ENCODE measurements around the gene CERS6. TPM values are rescaled to one million over a fixed set of nuclear protein-coding genes. Genes with fewer than 3 reads are reported as not detected.

Gene CERS6
- total and polyA plus RNA-seq, 10 of the 15 experiments (the other 5 are each of a cell fraction or from before 2014, with no cell fraction given), result 1.3 to 20.4 (median 14.1) TPM

DNA sequence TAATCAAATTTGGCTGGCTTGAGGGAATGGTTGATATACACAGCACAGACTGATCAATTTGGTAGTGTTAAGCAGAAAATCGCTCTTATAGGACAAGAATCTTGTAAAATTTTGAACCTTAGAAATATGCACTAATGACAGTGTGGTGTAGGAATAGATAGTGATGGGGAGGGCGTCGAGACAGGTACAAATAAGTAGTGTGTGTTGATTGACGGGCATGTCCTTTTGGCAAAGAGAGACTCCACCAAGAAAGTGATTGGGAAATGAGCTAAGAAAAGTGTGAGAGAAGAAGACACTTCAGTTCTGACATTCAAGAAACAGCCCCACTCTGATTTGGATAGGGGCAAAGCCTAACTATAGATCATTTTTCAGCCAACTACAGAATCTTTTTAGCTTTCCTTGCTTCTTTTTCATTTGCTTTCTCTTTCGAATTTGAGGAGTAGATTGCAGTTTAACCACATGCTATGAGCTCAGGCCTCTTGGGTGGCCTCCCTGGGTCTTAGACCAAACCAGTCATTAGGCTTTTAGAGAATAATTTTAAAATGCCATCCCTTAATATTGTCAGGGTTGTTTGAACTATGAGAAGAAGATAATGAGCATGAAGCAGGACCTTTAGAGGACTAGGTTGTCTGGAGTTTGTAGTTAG, 127.1 kb downstream of the CERS6 start:
- peak overlapping the region; percentile 51 for H3K4me2 ChIP-seq (ENCODE audit: control insufficient read depth, insufficient read depth)
- H3K4me1 ChIP-seq (ENCODE audit: control insufficient read depth, insufficient read depth, low read length), result peaks cover 52% of the 10 kb centered on the region
- ChIA-PET RAD21 (ENCODE audit: unreplicated experiment) (no interaction called here), SMC1A (ENCODE audit: uncharacterized antibody, unreplicated experiment) (interaction anchor here (0.6 kb wide), 1 partner anchor 338 kb away, joined by 3 read pairs; no protein-coding TSS in a partner anchor), POLR2A (no interaction called here), CTCF (no interaction called here)
- H3K36me3 ChIP-seq (ENCODE audit: control insufficient read depth in 2 of 2, insufficient read depth in 2 of 2, low read length in 1 of 2), result peaks cover 2 to 4% of the 10 kb centered on the region in 2 experiments; a peak in 3 of 4 replicates
- in situ Hi-C loops (cut with MboI) (no loop called here), intact Hi-C loops (cut with micrococcal nuclease; ENCODE audit: unreplicated experiment) (loop anchor here (5.0 kb wide), 1 partner anchor 91 kb away; no protein-coding TSS in a partner anchor)
- H3K4me3 ChIP-seq, result no peak overlapping the region
- no peaks in the 10 kb centered on the region for H3K27me3 ChIP-seq (replicated peaks in 1 of 2; ENCODE audit: control insufficient read depth in 2 of 2, insufficient read depth in 2 of 2, low read length in 1 of 2)
- DNase-seq (ENCODE audit: low read depth, low spot score) (no peak), ATAC-seq (peak; percentile 69), FAIRE-seq (no peak)
- H3K27ac ChIP-seq (ENCODE audit: control insufficient read depth, insufficient read depth), result peak overlapping the region; percentile 75
- TF ChIP-seq, protein P1, sequence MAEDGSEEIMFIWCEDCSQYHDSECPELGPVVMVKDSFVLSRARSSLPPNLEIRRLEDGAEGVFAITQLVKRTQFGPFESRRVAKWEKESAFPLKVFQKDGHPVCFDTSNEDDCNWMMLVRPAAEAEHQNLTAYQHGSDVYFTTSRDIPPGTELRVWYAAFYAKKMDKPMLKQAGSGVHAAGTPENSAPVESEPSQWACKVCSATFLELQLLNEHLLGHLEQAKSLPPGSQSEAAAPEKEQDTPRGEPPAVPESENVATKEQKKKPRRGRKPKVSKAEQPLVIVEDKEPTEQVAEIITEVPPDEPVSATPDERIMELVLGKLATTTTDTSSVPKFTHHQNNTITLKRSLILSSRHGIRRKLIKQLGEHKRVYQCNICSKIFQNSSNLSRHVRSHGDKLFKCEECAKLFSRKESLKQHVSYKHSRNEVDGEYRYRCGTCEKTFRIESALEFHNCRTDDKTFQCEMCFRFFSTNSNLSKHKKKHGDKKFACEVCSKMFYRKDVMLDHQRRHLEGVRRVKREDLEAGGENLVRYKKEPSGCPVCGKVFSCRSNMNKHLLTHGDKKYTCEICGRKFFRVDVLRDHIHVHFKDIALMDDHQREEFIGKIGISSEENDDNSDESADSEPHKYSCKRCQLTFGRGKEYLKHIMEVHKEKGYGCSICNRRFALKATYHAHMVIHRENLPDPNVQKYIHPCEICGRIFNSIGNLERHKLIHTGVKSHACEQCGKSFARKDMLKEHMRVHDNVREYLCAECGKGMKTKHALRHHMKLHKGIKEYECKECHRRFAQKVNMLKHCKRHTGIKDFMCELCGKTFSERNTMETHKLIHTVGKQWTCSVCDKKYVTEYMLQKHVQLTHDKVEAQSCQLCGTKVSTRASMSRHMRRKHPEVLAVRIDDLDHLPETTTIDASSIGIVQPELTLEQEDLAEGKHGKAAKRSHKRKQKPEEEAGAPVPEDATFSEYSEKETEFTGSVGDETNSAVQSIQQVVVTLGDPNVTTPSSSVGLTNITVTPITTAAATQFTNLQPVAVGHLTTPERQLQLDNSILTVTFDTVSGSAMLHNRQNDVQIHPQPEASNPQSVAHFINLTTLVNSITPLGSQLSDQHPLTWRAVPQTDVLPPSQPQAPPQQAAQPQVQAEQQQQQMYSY (CRISPR knock-in tag; IDR thresholded peaks at IDR 0.05), result no peak
- TF ChIP-seq MTA3 (IDR thresholded peaks at IDR 0.05; ENCODE audit: borderline replicate concordance, low read length) (no peak), RUNX3 (IDR thresholded peaks at IDR 0.05; ENCODE audit: low read length) (peak; percentile 61)
- TF ChIP-seq, protein P2, sequence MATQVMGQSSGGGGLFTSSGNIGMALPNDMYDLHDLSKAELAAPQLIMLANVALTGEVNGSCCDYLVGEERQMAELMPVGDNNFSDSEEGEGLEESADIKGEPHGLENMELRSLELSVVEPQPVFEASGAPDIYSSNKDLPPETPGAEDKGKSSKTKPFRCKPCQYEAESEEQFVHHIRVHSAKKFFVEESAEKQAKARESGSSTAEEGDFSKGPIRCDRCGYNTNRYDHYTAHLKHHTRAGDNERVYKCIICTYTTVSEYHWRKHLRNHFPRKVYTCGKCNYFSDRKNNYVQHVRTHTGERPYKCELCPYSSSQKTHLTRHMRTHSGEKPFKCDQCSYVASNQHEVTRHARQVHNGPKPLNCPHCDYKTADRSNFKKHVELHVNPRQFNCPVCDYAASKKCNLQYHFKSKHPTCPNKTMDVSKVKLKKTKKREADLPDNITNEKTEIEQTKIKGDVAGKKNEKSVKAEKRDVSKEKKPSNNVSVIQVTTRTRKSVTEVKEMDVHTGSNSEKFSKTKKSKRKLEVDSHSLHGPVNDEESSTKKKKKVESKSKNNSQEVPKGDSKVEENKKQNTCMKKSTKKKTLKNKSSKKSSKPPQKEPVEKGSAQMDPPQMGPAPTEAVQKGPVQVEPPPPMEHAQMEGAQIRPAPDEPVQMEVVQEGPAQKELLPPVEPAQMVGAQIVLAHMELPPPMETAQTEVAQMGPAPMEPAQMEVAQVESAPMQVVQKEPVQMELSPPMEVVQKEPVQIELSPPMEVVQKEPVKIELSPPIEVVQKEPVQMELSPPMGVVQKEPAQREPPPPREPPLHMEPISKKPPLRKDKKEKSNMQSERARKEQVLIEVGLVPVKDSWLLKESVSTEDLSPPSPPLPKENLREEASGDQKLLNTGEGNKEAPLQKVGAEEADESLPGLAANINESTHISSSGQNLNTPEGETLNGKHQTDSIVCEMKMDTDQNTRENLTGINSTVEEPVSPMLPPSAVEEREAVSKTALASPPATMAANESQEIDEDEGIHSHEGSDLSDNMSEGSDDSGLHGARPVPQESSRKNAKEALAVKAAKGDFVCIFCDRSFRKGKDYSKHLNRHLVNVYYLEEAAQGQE (IDR thresholded peaks at IDR 0.05; ENCODE audit: low read depth, low read length), result no peak
- TF ChIP-seq, protein P3, sequence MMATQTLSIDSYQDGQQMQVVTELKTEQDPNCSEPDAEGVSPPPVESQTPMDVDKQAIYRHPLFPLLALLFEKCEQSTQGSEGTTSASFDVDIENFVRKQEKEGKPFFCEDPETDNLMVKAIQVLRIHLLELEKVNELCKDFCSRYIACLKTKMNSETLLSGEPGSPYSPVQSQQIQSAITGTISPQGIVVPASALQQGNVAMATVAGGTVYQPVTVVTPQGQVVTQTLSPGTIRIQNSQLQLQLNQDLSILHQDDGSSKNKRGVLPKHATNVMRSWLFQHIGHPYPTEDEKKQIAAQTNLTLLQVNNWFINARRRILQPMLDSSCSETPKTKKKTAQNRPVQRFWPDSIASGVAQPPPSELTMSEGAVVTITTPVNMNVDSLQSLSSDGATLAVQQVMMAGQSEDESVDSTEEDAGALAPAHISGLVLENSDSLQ (IDR thresholded peaks at IDR 0.05), result peak; percentile 55; the same call in 1 of the 2 replicates
- H4K20me1 ChIP-seq (ENCODE audit: control insufficient read depth, insufficient read depth), result no peaks in the 10 kb centered on the region; the same call in 1 of the 2 replicates
- H2AFZ ChIP-seq (ENCODE audit: control insufficient read depth, low read depth, low read length), result no peak overlapping the region; the same call in 1 of the 2 replicates
- 87% methylated on average over 5 of the region's 5 CpGs for WGBS (ENCODE audit: insufficient coverage, insufficient replicate concordance, low lambda C conversion rate, missing lambda C conversion rate)
- H3K9ac ChIP-seq (ENCODE audit: control insufficient read depth, insufficient read depth, low read length), result 0 out of 2 replicates have a peak overlapping the region, but pooled peaks have one; percentile 19
- H3K79me2 ChIP-seq (ENCODE audit: control insufficient read depth, insufficient read depth, low read length), result peaks cover 41% of the 10 kb centered on the region
- BruUV-seq (replicated peaks), result no TSS peak
- peaks cover 5% of the 10 kb centered on the region; the same call in 2 of the 3 replicates for H3K9me3 ChIP-seq (replicated peaks; ENCODE audit: control insufficient read depth, insufficient read depth, low read length)

Data from GM12878 (cell line).